GM18505 (cell line): ENCODE results near the gene GRB7.
"Not testable (repeated sequence)": the region's sequence is repeated elsewhere in the genome, so short reads cannot be mapped to it uniquely, and the experiment has no call there.

ENCODE experiments used
- ATAC-seq: cut with Tn5 transposase; IDR thresholded peaks from one replicate; pipeline ENCODE4 v1.9.1; 2021; ENCODE audit not compliant: unreplicated experiment
- POLR2A ChIP-seq: IDR thresholded peaks from 4 replicates; pipeline ENCODE4 v1.6.1; 2011; ENCODE audit warnings: borderline replicate concordance; ENCODE audit not compliant: insufficient read depth, insufficient read length; ENCODE audit errors: extremely low read depth

The GRB7 gene

DNA sequence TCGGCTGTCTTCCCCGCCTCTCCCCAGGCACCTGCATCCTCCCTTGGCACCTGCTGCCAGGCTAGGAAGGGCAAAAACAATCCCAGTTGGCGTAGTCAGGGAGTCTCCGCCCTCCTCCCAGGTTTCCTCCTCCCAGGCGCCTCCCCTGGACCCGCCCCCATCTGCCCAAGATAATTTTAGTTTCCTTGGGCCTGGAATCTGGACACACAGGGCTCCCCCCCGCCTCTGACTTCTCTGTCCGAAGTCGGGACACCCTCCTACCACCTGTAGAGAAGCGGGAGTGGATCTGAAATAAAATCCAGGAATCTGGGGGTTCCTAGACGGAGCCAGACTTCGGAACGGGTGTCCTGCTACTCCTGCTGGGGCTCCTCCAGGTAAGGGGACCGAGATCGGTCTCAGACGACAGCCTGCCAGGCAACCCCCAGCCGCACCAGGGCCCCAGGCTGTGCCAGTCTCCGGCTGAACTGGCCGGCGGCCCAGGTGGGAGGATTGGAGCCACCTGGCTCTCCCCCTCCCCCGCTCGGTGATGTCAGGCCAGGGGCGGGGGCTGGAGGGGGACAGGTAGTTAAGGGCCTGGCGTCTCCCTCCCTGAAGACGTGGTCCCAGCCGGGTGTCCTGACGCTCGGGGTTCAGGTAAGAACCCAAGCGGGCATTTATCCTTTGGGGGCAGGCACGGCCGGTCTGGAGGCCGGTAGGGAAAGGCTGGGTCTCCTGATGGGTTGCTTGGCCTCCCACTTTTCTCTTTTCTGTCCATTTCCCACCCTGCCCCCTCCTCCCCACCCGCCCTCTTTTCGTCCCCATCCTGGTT lies at the start of gene GRB7:
GRB7 (plus strand) TSS at position 179 of the 808 bp plus-strand sequence. CDS start 4,364 bp downstream, outside the sequence.
- no peak for ATAC-seq
- no peak for TF ChIP-seq POLR2A

DNA sequence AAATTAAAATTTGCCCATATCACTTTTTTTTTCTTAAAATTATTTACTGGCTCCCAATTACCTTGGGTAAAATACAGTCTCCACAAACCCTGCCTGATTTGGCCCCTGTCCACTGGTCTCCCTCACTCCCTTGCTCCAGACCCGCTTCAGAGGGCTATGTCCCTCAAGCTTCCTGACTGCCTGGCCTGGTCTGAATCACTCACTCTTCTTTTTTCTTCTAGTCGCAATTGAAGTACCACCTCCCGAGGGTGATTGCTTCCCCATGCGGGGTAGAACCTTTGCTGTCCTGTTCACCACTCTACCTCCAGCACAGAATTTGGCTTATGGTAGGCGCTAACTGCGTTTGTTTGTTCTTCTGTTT lies 49.3 kb upstream of the GRB7 start:
- ATAC-seq = no peak
- no peak for TF ChIP-seq POLR2A

GRCh38 chr17:39688945-39689344 lies 48.8 kb upstream of the GRB7 start:
- TF ChIP-seq POLR2A = no peak
- ATAC-seq = no peak

- no peak for ATAC-seq
- no peak for TF ChIP-seq POLR2A
Observed at GRCh38 chr17:39694593-39694992, 43.1 kb upstream of the GRB7 start.

GRCh38 chr17:39695089-39695474 lies 42.7 kb upstream of the GRB7 start:
- ATAC-seq = no peak
- TF ChIP-seq POLR2A = no peak

- ATAC-seq = no peak
- no peak for TF ChIP-seq POLR2A
Observed at GRCh38 chr17:39696731-39697130, 41.0 kb upstream of the GRB7 start.

- no peak for ATAC-seq
- TF ChIP-seq POLR2A = no peak
Observed at GRCh38 chr17:39697961-39698360, 39.8 kb upstream of the GRB7 start.

DNA sequence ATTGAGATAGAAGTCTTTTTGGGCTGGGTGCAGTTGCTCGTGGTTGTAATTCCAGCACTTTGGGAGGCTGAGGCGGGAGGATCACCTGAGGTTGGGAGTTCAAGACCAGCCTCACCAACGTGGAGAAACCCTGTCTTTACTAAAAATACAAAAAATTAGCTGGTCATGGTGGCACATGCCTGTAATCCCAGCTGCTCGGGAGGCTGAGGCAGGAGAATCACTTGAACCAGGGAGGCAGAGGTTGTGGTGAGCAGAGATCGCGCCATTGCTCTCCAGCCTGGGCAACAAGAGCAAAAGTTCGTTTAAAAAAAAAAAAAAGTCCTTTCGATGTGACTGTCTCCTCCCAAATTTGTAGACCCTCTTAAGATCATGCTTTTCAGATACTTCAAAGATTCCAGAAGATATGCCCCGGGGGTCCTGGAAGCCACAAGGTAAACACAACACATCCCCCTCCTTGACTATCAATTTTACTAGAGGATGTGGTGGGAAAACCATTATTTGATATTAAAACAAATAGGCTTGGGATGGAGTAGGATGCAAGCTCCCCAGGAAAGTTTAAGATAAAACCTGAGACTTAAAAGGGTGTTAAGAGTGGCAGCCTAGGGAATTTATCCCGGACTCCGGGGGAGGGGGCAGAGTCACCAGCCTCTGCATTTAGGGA lies 38.5 kb upstream of the GRB7 start:
- ATAC-seq = not testable (repeated sequence)

- TF ChIP-seq POLR2A = no peak
- ATAC-seq = no peak
Observed at GRCh38 chr17:39699818-39700147, 38.0 kb upstream of the GRB7 start, which contains the start of gene ERBB2. TSS of gene ERBB2 (plus strand) at chr17:39700064. CDS start at chr17:39700239, 175 bp downstream.

DNA sequence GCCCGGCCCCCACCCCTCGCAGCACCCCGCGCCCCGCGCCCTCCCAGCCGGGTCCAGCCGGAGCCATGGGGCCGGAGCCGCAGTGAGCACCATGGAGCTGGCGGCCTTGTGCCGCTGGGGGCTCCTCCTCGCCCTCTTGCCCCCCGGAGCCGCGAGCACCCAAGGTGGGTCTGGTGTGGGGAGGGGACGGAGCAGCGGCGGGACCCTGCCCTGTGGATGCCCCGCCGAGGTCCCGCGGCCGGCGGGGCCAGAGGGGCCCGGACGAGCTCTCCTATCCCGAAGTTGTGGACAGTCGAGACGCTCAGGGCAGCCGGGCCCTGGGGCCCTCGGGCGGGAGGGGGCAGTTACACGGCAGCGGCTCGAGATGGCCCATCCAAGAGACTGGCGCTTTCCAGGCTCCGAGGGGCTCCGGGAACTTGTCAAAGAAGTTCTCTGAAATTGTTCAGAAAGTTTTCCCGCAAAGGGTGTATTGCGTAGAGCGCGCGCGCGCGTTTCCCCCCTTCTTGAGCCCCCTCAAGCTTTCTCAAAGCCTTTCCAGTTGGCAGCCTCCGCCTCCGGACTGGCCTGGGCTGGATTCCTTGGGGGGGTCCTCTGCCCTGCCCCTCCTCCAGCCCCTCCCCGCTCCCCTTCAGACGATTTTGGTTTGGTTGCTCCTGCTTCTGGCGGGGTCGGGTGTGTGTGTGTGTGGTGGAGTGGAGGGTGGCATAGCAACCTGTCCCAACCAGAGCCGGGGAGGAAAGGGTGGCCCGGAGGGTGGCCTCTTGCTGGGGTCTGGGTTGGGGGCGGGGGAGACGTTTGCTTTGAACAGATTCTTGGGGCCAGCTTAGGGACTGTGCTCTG lies 37.4 kb upstream of the GRB7 start:
- no peak for ATAC-seq
- no peak for TF ChIP-seq POLR2A

GRCh38 chr17:39701012-39701783 lies 36.5 kb upstream of the GRB7 start:
- ATAC-seq = no peak
- no peak for TF ChIP-seq POLR2A

- no peak for TF ChIP-seq POLR2A
- ATAC-seq = no peak
Observed at GRCh38 chr17:39701784-39702422, 35.8 kb upstream of the GRB7 start.

- no peak for ATAC-seq
- no peak for TF ChIP-seq POLR2A
Observed at GRCh38 chr17:39702901-39703893, 34.5 kb upstream of the GRB7 start.
